GM19023 (cell line): ENCODE measurements around the gene NFKBIL1.
"Not testable (repeated sequence)": the region's sequence is repeated elsewhere in the genome, so short reads cannot be mapped to it uniquely, and the experiment has no call there.

Source experiments
- ATAC-seq: cut with Tn5 transposase; IDR thresholded peaks from one replicate; pipeline ENCODE4 v1.9.1; 2021; ENCODE audit warnings: mild to moderate bottlenecking, moderate library complexity; ENCODE audit not compliant: unreplicated experiment

Gene NFKBIL1

GRCh38 chr6:31534521-31535040 lies 12.8 kb upstream of the NFKBIL1 start:
- no peak for ATAC-seq

- no peak for ATAC-seq
These were observed 11.7 kb upstream of the NFKBIL1 start for GRCh38 chr6:31535538-31536324.

- ATAC-seq: no peak
These were observed 8.5 kb upstream of the NFKBIL1 start for GRCh38 chr6:31538805-31539400.

- ATAC-seq: no peak
These were observed 6.8 kb upstream of the NFKBIL1 start for GRCh38 chr6:31540640-31541039.

- no peak for ATAC-seq
These were observed 6.2 kb upstream of the NFKBIL1 start for GRCh38 chr6:31541059-31541657.

GRCh38 chr6:31541658-31542521 lies 5.5 kb upstream of the NFKBIL1 start, which contains the start of gene DDX39B:
Gene DDX39B (minus strand): TSS chr6:31542003. CDS start chr6:31540532, 1,471 bp downstream.
- ATAC-seq: peak; percentile 71

- ATAC-seq: no peak
These were observed 3.8 kb upstream of the NFKBIL1 start for GRCh38 chr6:31543639-31544038.

- no peak for ATAC-seq
These were observed 2.7 kb upstream of the NFKBIL1 start for GRCh38 chr6:31544676-31545075.

- ATAC-seq: no peak
These were observed 2.1 kb upstream of the NFKBIL1 start for GRCh38 chr6:31545291-31545690.

- ATAC-seq: peak; percentile 39
These were observed 960 bp upstream of the NFKBIL1 start, which contains the start of gene ATP6V1G2 for GRCh38 chr6:31546339-31546957. Gene ATP6V1G2 (minus strand): TSS chr6:31546608. CDS start chr6:31546559, 49 bp downstream.

- ATAC-seq: no peak
These were observed 527 bp downstream of the NFKBIL1 start for GRCh38 chr6:31547727-31548543.

GRCh38 chr6:31548544-31548873 lies 1.1 kb downstream of the NFKBIL1 start:
- no peak for ATAC-seq

- not testable (repeated sequence) for ATAC-seq
These were observed 4.0 kb downstream of the NFKBIL1 start for GRCh38 chr6:31551371-31551770.

- ATAC-seq: no peak
These were observed 8.9 kb downstream of the NFKBIL1 start for GRCh38 chr6:31556307-31556706.

- ATAC-seq: no peak
These were observed 10.3 kb downstream of the NFKBIL1 start for GRCh38 chr6:31557443-31558317.

- no peak for ATAC-seq
These were observed 10.9 kb downstream of the NFKBIL1 start for GRCh38 chr6:31558318-31558625.

- no peak for ATAC-seq
These were observed 11.5 kb downstream of the NFKBIL1 start for GRCh38 chr6:31558631-31559500.

- ATAC-seq: no peak
These were observed 12.2 kb downstream of the NFKBIL1 start for GRCh38 chr6:31559606-31559957.
